ENCODE results near the gene RTN4RL1.
"Not testable (repeated sequence)": the region's sequence is repeated elsewhere in the genome, so short reads cannot be mapped to it uniquely, and the experiment has no call there.

DNA sequence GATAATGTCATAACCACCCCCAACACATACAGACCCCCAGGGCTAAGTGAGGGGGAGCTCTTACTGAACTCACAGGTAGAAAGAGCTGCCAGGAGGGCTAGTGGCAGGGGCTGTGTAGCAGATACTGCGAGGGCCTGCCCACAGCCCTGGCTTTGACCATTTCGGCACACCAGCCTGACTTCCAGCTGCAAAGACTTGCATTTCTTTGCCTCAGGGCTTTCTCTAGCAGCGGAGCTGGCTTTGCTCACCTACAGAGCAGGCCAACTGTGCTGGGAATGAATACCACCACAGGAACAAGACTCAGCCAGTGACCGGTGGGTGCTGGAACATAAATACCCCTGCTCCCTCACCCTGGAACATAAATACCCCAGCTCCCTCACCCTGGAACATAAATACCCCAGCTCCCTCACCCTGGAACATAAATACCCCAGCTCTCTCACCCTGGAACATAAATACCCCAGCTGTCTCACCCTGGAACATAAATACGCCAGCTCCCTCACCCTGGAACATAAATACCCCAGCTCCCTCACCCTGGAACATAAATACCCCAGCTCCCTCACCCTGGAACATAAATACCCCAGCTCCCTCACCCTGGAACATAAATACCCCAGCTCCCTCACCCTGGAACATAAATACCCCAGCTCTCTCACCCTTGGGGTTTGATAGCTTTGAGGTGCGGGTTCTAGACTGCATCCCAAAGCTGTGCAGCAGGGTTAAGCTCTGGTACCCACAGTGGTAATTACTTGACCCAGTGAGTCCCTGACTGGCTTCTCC, 11.7 kb downstream of the RTN4RL1 start:
- not testable (repeated sequence) for TF ChIP-seq CTCF (conservative IDR thresholded peaks at IDR 0.05; ENCODE audit: low read length); EZH2phosphoT487 (IDR thresholded peaks at IDR 0.05; ENCODE audit: borderline replicate concordance, low read depth, low read length)
